ENCODE data around the gene ERGIC1. TPM values are rescaled to one million over a fixed set of nuclear protein-coding genes. Genes with fewer than 3 reads are reported as not detected.

ERGIC1 gene
- total RNA-seq, 6 experiments from 2014 or later, result 240 to 276 (median 258) TPM

GRCh38 chr5:172854451-172854871 is 20.4 kb downstream of the ERGIC1 start:
- H3K9me3 Mint-ChIP-seq, result no peaks in the 10 kb centered on the region
- H3K27me3 Mint-ChIP-seq (ENCODE audit: insufficient read depth), result no peaks in the 10 kb centered on the region
- H3K4me1 Mint-ChIP-seq (ENCODE audit: low read depth), result peaks cover 71% of the 10 kb centered on the region
- H3K4me3 Mint-ChIP-seq, result no peak overlapping the region
- peak overlapping the region; percentile 61 for H3K27ac Mint-ChIP-seq
- no peak for DNase-seq
- H3K36me3 Mint-ChIP-seq (ENCODE audit: low read depth), result peaks cover 22% of the 10 kb centered on the region
- TF ChIP-seq CTCF (IDR thresholded peaks at IDR 0.05), result no peak

GRCh38 chr5:172854971-172855370 is 20.9 kb downstream of the ERGIC1 start:
- peaks cover 71% of the 10 kb centered on the region for H3K4me1 Mint-ChIP-seq (ENCODE audit: low read depth)
- TF ChIP-seq CTCF (IDR thresholded peaks at IDR 0.05), result no peak
- peaks cover 22% of the 10 kb centered on the region for H3K36me3 Mint-ChIP-seq (ENCODE audit: low read depth)
- no peaks in the 10 kb centered on the region for H3K27me3 Mint-ChIP-seq (ENCODE audit: insufficient read depth)
- DNase-seq, result no peak
- no peak overlapping the region for H3K4me3 Mint-ChIP-seq
- peak overlapping the region; percentile 61 for H3K27ac Mint-ChIP-seq
- H3K9me3 Mint-ChIP-seq, result no peaks in the 10 kb centered on the region

DNA sequence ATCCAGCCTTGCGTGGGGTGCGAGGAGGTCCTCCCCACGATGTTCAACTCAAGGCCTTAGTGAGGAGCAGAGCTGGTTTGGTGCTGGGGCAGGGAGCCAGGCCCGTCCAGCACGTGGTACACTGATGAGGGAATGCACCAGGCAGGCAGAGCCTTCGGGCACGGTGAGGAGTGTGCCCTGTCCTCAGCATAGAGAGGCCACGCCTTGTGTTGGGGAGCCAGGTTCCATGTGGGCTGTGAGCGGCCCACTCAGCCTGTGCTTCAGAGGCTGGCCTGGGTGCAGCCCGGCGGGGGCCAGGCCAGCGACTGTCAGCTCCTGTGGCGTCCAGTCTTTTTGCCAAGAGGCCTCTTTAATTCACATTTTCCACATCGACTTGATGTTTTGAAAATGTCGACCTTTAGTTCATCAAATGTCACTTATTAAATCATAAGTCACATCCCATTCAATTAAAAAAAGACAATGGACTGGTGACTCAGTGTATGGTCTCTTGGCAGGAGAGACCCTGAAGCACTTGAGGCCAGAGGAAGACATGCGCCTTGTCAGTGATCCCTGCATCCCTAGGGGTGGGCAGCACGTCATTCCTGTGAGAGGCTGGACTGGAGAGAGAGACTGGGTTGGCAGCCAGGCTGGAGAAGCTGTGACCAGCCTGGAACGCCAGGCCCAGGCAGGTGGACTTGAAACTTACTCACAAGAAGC is 21.7 kb downstream of the ERGIC1 start:
- Mint-ChIP-seq H3K27ac (peak overlapping the region; percentile 61), H3K4me3 (no peak overlapping the region), H3K27me3 (ENCODE audit: insufficient read depth) (no peaks in the 10 kb centered on the region), H3K4me1 (ENCODE audit: low read depth) (peaks cover 77% of the 10 kb centered on the region), H3K9me3 (no peaks in the 10 kb centered on the region), H3K36me3 (ENCODE audit: low read depth) (peaks cover 22% of the 10 kb centered on the region)
- DNase-seq, result no peak
- TF ChIP-seq CTCF (IDR thresholded peaks at IDR 0.05), result no peak

- Mint-ChIP-seq H3K4me1 (ENCODE audit: low read depth) (peaks cover 83% of the 10 kb centered on the region), H3K4me3 (no peak overlapping the region), H3K27me3 (ENCODE audit: insufficient read depth) (no peaks in the 10 kb centered on the region), H3K27ac (peak overlapping the region; percentile 28), H3K36me3 (ENCODE audit: low read depth) (peaks cover 25% of the 10 kb centered on the region), H3K9me3 (no peaks in the 10 kb centered on the region)
- TF ChIP-seq CTCF (IDR thresholded peaks at IDR 0.05), result no peak
- no peak for DNase-seq
These were observed 22.3 kb downstream of the ERGIC1 start for GRCh38 chr5:172856336-172856735.

GRCh38 chr5:172857982-172858381 is 23.9 kb downstream of the ERGIC1 start:
- peaks cover 33% of the 10 kb centered on the region for H3K36me3 Mint-ChIP-seq (ENCODE audit: low read depth)
- no peaks in the 10 kb centered on the region; the same call in 1 of the 2 replicates for H3K27me3 Mint-ChIP-seq (ENCODE audit: insufficient read depth)
- peaks cover 91% of the 10 kb centered on the region for H3K4me1 Mint-ChIP-seq (ENCODE audit: low read depth)
- H3K9me3 Mint-ChIP-seq, result no peaks in the 10 kb centered on the region
- DNase-seq, result no peak
- no peak overlapping the region for H3K4me3 Mint-ChIP-seq
- peak overlapping the region; percentile 97 for H3K27ac Mint-ChIP-seq
- TF ChIP-seq CTCF (IDR thresholded peaks at IDR 0.05), result no peak
